ENCODE measurements around the gene AIM2. TPM values are rescaled to one million over a fixed set of nuclear protein-coding genes. Genes with fewer than 3 reads are reported as not detected.

Gene AIM2
- polyA plus RNA-seq, 2 of the 4 experiments (the other 2 are of a cell fraction), result not detected

Other genes with a start within 250 kb of the AIM2 start
- not detected in 2 replicates for gene MNDA, start 245.4 kb downstream of the AIM2 start, polyA plus RNA-seq (2011; rRNA removed)
- gene MNDA, start 245.4 kb downstream of the AIM2 start, polyA plus RNA-seq (2017; fragmentation: RNase III; extraction: RNeasy Plus Mini Kit Qiagen cat#74134 plus additional on column Dnase treatment), result not detected in 3 replicates
- gene PYHIN1, start 145.2 kb downstream of the AIM2 start, polyA plus RNA-seq (2011; rRNA removed), result not detected in 2 replicates
- not detected in 3 replicates for gene PYHIN1, start 145.2 kb downstream of the AIM2 start, polyA plus RNA-seq (2017; fragmentation: RNase III; extraction: RNeasy Plus Mini Kit Qiagen cat#74134 plus additional on column Dnase treatment)
- 2.7 and 3.3 TPM in 2 replicates for gene IFI16, start 66.9 kb downstream of the AIM2 start, polyA plus RNA-seq (2011; rRNA removed)
- gene IFI16, start 66.9 kb downstream of the AIM2 start, polyA plus RNA-seq (2017; fragmentation: RNase III; extraction: RNeasy Plus Mini Kit Qiagen cat#74134 plus additional on column Dnase treatment), result 1.2 to 2.0 TPM (median 1.5 TPM) in 3 replicates
- gene CADM3, start 94.8 kb upstream of the AIM2 start, polyA plus RNA-seq (2011; rRNA removed), result 0.13 and 0.16 TPM in 2 replicates
- gene CADM3, start 94.8 kb upstream of the AIM2 start, polyA plus RNA-seq (2017; fragmentation: RNase III; extraction: RNeasy Plus Mini Kit Qiagen cat#74134 plus additional on column Dnase treatment), result 0.05 to 0.10 TPM (median 0.10 TPM) in 3 replicates
- not detected in 2 replicates for gene ACKR1, start 128.1 kb upstream of the AIM2 start, polyA plus RNA-seq (2011; rRNA removed)
- gene ACKR1, start 128.1 kb upstream of the AIM2 start, polyA plus RNA-seq (2017; fragmentation: RNase III; extraction: RNeasy Plus Mini Kit Qiagen cat#74134 plus additional on column Dnase treatment), result not detected in 3 replicates
- gene FCER1A, start 225.6 kb upstream of the AIM2 start, polyA plus RNA-seq (2011; rRNA removed), result 0.08 and 0.10 TPM in 2 replicates
- gene FCER1A, start 225.6 kb upstream of the AIM2 start, polyA plus RNA-seq (2017; fragmentation: RNase III; extraction: RNeasy Plus Mini Kit Qiagen cat#74134 plus additional on column Dnase treatment), result not detected in 3 replicates

Measured in A549 (cell line).